Hair follicular keratinocyte (primary cell): Measurements from ENCODE around the gene NKIRAS2. TPM values are rescaled to one million over a fixed set of nuclear protein-coding genes. Genes with fewer than 3 reads are reported as not detected.

Source experiments
- total RNA-seq: library from RNA; depleted of rRNA; stranded (reverse); fragments of >200 nt; gene quantifications from 2 replicates; pipeline ENCODE4 v1.2.3, GENCODE V29; 2015

The NKIRAS2 gene
- total RNA-seq, result 34.1 and 34.4 TPM in 2 replicates

DNA sequence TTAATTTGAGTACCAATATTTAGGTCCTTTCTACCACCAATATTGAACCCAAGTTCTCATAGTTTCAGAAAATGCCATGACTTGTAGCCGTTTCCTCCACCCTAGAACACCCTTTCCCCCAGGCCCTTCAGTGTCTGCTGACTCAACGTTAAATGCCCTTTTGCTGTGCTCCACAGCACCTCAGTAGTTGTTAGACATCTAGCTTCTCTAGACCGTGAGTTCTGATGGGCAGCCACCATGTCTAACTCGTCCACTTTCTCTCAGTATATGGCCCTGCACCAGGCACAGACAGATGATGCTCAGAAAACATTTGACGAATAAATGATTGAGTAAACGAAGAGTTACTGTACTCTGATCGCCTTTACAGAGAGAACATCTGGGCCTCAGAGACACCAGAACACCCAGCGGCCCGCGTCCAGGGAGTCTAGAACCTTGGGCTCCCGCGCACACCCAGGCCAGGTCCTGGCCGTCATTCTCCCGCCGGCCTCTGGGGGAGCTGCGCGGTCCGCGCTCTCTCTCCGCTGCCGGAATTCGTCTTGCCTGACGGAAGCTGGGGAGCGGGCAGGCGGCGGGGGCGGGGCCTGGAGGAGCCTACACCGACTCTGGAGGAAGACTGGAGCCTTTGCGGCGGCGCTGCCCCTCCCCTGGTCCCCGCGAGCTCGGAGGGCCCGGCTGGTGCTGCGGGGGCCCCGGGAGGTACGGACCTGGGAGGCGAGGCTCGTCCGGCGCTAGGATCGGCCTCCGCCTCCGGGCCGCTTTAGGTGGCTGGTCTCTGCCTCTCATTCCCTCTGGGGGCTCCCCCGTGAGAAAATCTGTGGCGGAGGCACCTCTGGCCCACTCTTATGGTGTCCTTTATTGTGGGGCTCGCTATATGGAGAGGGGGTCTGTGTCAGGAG, at the start of gene NKIRAS2:
NKIRAS2 (plus strand) TSS at position 582 of the 896 bp plus-strand sequence. CDS start 1,488 bp downstream, outside the sequence.

DNA sequence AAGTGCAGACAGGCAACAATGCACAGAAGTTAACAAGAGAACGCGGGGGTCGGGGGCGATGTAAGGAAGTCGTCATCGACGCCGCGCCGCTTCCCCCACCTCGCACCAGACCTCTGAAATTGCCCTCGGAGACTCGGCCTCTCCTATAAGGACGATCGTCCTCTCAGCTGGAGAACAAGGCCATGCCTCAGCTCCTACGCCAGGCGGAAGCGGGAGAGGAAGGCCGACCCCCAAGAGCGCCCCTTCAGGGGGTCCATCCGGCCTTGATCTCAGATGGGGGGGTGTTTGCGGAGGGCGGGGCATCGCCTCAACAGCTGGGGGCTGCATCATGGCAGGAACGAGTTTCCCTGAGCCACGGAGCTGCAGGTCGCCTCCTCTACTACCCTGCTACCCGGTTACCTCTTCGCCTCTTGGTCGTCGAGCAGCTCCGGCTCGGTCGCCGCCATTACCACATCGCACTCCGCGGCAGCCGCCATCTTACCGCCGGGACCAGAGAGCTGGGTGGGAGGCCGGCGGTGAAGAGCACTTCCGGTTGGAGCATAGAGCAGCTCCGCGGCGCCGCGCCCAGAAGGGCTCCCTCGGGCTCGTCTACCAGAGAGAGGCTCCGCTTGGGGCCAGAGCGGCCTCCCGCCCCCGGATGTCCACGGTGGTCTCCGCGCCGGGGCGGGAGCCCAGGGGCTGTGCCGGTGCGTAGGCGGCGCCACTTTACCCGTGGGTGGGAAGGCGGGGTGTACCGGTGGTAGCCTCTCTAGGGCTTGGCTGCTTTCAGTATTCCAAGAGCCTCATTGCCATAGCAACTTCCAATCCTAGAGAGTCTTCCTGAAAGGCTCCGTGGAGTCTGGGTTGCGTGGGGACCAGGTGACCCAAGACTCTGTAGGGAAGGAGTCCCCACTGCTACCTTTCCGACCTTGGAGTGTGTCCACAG, 2.7 kb upstream of the NKIRAS2 start, which contains the start of gene DNAJC7:
DNAJC7 (minus strand) TSS at position 499 of the 925 bp plus-strand sequence; CDS start at position 476, 23 bp downstream.

DNA sequence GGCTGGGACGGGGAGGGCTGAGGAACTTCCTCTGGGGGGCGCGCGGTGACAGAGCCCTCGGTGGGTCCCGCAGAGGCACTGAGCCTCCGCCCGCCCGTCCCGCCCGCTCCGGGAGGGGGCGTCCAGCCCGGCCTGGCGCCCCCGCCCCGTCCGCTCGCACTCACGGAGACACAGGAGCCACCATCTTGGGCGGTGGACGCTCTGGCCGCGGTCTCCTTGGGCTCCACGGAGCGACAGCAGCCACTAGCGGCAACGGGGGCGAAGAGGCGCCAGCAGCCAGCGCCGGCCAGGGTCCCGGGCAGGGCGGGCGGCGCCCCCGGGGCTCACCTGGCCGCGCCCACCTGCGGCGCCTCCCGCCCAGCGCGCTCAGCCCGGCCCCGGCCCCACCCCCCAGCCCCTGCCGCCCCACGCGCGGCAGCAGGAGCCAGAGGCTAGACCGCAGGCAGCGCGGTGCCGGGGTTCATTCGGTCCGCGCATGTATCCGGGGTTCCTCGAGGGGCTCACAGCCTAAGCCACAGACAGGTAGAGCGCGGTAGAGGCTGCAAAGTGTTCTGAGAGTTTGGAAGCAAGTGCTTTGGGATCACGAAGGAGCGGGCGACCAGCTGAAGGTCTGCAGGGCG, 30.6 kb downstream of the NKIRAS2 start, which contains the start of gene C17orf113:
C17orf113 (minus strand) TSS at position 209 of the 620 bp plus-strand sequence. CDS start 7,225 bp downstream, outside the sequence.

Other genes starting within 250 kb of the NKIRAS2 start
- gene JUP, start 233.4 kb upstream of the NKIRAS2 start, total RNA-seq, result 457 and 666 TPM in 2 replicates
- 13.5 and 14.7 TPM in 2 replicates for gene P3H4, start 208.1 kb upstream of the NKIRAS2 start, total RNA-seq
- gene FKBP10, start 207.1 kb upstream of the NKIRAS2 start, total RNA-seq, result 12.1 and 21.3 TPM in 2 replicates
- 35.8 and 49.7 TPM in 2 replicates for gene NT5C3B, start 183.9 kb upstream of the NKIRAS2 start, total RNA-seq
- 1.0 TPM in 1 of 2 replicates, not detected in the other for gene KLHL10, start 182.3 kb upstream of the NKIRAS2 start, total RNA-seq
- gene KLHL11, start 154.7 kb upstream of the NKIRAS2 start, total RNA-seq, result 13.3 and 15.9 TPM in 2 replicates
- 279 and 333 TPM in 2 replicates for gene ACLY, start 101.1 kb upstream of the NKIRAS2 start, total RNA-seq
- gene ODAD4, start 89.5 kb upstream of the NKIRAS2 start, total RNA-seq, result 0.39 and 1.6 TPM in 2 replicates
- gene CNP, start 53.3 kb upstream of the NKIRAS2 start, total RNA-seq, result 27.3 and 38.2 TPM in 2 replicates
- 47.7 and 63.7 TPM in 2 replicates for gene DNAJC7, start 2.7 kb upstream of the NKIRAS2 start, total RNA-seq
- gene C17orf113, start 30.5 kb downstream of the NKIRAS2 start, total RNA-seq, result 0.16 and 0.38 TPM in 2 replicates
- 0.08 TPM in 1 of 2 replicates, not detected in the other for gene ZNF385C, start 78.4 kb downstream of the NKIRAS2 start, total RNA-seq
- gene DHX58, start 92.6 kb downstream of the NKIRAS2 start, total RNA-seq, result 4.9 and 11.5 TPM in 2 replicates
- 10.3 and 16.9 TPM in 2 replicates for gene KAT2A, start 101.3 kb downstream of the NKIRAS2 start, total RNA-seq
- not detected in 2 replicates for gene HSPB9, start 102.7 kb downstream of the NKIRAS2 start, total RNA-seq
- 91.1 and 101 TPM in 2 replicates for gene RAB5C, start 134.9 kb downstream of the NKIRAS2 start, total RNA-seq
- not detected in 2 replicates for gene KCNH4, start 161.1 kb downstream of the NKIRAS2 start, total RNA-seq
- not detected in 2 replicates for gene HCRT, start 165.4 kb downstream of the NKIRAS2 start, total RNA-seq
- gene GHDC, start 174.4 kb downstream of the NKIRAS2 start, total RNA-seq, result 13.3 and 13.9 TPM in 2 replicates